Measurements from ENCODE around the gene MACROD2. TPM values are rescaled to one million over a fixed set of nuclear protein-coding genes. Genes with fewer than 3 reads are reported as not detected.

Gene MACROD2
- total RNA-seq, 1 donor from 2014 or later: 0.23 TPM

GRCh38 chr20:15776770-15777466, 1781.6 kb downstream of the MACROD2 start:
- no peak for DNase-seq (ENCODE audit: low read depth)
- no peak overlapping the region for H3K4me3 ChIP-seq (ENCODE audit: low read depth, low read length)
- no peak for TF ChIP-seq CTCF (conservative IDR thresholded peaks at IDR 0.05; ENCODE audit: low read depth, low read length)

GRCh38 chr20:15784020-15784419, 1788.7 kb downstream of the MACROD2 start:
- DNase-seq (ENCODE audit: low read depth): no peak
- H3K4me3 ChIP-seq (ENCODE audit: low read depth, low read length): no peak overlapping the region
- TF ChIP-seq CTCF (conservative IDR thresholded peaks at IDR 0.05; ENCODE audit: low read depth, low read length): no peak

- TF ChIP-seq CTCF (conservative IDR thresholded peaks at IDR 0.05; ENCODE audit: low read depth, low read length): no peak
- no peak overlapping the region for H3K4me3 ChIP-seq (ENCODE audit: low read depth, low read length)
- DNase-seq (ENCODE audit: low read depth): no peak
Observed at GRCh38 chr20:15789079-15789478, 1793.8 kb downstream of the MACROD2 start.

- no peak overlapping the region for H3K4me3 ChIP-seq (ENCODE audit: low read depth, low read length)
- DNase-seq (ENCODE audit: low read depth): no peak
- no peak for TF ChIP-seq CTCF (conservative IDR thresholded peaks at IDR 0.05; ENCODE audit: low read depth, low read length)
Observed at GRCh38 chr20:15792855-15793254, 1797.5 kb downstream of the MACROD2 start.

- no peak overlapping the region for H3K4me3 ChIP-seq (ENCODE audit: low read depth, low read length)
- DNase-seq (ENCODE audit: low read depth): no peak
- TF ChIP-seq CTCF (conservative IDR thresholded peaks at IDR 0.05; ENCODE audit: low read depth, low read length): no peak
Observed at GRCh38 chr20:15794409-15794808, 1799.1 kb downstream of the MACROD2 start.

- no peak for TF ChIP-seq CTCF (conservative IDR thresholded peaks at IDR 0.05; ENCODE audit: low read depth, low read length)
- no peak for DNase-seq (ENCODE audit: low read depth)
Observed at GRCh38 chr20:15795305-15796019, 1800.1 kb downstream of the MACROD2 start.

More at GRCh38 chr20:15795305-15796019, 1800.1 kb downstream of the MACROD2 start:
- no peak overlapping the region for H3K4me3 ChIP-seq (ENCODE audit: low read depth, low read length)

All from epithelial cell of proximal tubule (primary cell).